ENCODE results near the gene GNB1.

DNA sequence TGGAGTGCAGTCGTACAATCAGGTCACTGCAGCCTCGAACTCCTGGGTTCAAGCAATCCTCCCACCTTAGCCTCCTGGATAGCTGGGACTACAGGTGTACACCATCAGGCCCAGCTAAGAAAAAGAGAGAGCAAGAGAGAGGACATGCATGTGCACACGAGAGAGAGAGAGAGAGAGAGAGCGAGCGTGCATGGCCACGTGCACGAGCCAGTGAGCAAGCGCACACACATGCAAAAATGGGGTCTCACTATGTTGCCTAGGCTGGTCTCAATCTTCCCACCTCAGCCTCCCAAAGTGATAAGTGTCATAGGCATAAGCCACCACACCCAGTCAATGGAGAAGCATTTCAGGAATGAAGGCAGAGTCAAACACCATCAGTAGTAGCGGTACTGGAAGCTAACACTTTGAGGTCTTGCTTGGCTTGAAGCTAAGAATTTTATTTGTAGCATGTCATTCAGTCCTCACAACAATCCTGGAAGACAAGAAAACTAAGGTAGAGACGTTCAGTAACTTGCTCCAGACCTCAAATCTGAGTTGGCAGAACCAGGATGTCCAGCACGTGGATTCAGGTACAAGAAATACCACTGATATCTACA lies 14.5 kb downstream of the GNB1 start:
- TF ChIP-seq, protein P1, sequence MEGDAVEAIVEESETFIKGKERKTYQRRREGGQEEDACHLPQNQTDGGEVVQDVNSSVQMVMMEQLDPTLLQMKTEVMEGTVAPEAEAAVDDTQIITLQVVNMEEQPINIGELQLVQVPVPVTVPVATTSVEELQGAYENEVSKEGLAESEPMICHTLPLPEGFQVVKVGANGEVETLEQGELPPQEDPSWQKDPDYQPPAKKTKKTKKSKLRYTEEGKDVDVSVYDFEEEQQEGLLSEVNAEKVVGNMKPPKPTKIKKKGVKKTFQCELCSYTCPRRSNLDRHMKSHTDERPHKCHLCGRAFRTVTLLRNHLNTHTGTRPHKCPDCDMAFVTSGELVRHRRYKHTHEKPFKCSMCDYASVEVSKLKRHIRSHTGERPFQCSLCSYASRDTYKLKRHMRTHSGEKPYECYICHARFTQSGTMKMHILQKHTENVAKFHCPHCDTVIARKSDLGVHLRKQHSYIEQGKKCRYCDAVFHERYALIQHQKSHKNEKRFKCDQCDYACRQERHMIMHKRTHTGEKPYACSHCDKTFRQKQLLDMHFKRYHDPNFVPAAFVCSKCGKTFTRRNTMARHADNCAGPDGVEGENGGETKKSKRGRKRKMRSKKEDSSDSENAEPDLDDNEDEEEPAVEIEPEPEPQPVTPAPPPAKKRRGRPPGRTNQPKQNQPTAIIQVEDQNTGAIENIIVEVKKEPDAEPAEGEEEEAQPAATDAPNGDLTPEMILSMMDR (IDR thresholded peaks at IDR 0.05): no peak
- TF ChIP-seq POLR2A (IDR thresholded peaks at IDR 0.05): no peak
